NCI-H128 (cell line): ENCODE results near the gene SYNGR4.
A peak's percentile ranks its signal among the peaks of the same experiment; 100 is the strongest.

Source experiments
- DNase-seq: peaks from one replicate; lab custom pipeline; 2025; ENCODE audit not compliant: unreplicated experiment; lab: John Stamatoyannopoulos, UW

The SYNGR4 gene

DNA sequence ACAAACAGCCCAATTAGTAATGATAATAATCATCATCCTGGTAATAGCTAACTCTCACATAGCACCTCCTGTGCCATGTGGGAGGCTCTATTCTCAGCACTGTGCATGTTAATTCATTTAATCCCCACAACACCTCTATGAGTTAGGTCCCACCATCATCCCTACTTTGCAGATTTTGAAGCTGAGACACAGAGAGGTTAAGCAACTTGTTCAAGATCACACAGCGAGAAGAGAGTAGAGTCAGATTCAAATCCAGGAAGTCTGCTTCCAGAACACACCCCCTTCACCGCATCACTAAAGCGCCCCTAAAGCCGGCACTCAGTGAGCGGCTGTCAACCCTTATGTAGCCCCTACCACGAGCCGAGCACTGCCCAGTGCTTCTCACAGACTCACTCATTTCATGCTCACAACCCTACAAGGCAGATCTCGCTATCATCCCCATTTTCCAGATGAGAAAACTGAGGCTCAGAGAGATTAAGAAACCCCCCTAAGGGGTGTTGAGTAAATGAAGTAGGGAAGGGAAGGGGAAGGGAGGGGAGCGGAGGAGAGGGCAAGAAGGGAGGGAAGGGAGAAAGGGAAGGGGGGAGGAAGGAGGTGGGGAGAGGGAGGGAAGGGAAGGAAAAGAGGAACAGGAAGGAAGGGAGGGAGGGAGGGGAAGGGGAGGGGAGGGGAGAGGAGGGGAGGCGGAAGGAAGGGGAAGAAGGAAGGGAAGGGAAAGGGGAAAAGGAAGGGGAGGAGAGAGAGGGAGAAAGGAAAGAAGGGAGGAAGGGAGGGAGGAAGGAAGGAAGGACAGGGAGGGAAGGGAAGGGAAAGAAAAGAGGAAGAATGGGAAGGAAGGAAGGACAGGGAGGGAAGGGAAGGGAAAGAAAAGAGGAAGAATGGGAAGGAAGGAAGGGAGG, 22.4 kb upstream of the SYNGR4 start:
- no peak for DNase-seq

DNA sequence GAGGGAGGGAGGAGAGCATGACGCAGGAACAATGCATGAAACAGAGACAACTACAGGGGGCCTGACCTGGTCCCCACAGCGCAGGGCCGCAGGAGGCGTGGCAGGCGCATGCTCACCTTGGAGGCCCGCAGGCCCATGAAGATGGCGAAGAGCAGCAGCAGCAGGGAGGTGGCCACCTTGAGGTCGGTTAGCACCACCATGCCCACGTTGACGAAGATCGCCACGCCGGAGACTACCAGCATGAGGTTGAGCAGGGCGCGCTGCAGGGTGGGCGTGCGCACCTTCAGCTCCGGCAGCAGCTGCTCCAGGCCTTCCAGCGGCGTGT, 21.8 kb upstream of the SYNGR4 start:
- DNase-seq, result no peak

DNA sequence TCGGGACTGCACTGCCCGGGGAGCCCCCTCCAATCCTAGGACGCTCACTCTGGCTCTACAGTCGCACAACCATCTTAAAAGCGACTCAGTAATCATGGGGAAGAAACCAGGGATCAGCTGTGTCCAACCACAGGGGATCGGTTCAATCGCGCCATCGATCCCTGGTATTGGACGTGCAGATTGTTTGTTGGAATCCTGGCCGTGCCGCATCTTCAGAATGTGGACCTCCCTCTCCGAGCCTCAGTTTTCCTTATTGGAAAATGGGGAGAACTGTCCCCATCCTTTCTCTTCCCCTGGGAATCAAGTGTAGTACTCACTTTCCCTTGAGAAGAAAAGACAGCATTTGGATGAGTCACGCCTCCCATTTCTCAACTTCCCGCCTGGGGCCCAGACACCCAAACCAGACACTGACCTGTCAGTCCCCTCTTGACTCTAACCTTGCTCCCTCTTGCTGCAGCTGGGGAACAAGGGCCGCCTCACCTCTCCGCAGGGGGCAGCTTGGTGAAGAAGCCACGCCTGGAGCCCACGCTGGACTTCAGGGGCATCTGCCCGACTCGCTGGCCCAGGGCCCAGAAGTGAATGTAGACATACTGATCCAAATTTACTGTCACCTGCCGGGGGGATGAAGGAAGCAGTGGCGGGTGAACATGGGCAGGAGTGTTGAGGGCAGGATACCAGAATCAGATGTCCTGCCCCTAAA, 21.2 kb upstream of the SYNGR4 start:
- DNase-seq, result no peak

DNA sequence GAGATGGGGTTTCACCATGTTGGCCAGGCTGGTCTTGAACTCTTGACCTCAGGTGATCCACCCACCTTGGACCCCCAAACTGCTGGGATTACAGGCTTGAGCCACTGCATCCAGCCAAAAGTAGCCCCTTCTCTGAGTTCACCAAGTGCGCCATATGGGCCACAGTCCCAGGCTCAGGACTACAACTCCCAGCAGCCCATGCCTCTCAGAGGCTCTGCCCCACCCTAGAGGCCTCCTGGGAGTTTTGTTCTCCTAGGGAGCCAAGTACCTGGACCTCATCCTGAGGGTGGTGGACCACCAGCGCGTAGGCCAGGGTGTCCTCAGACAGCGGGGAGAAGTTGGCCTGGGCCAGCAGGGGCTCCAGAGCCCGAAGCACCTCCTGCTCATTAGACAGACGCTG, 19.3 kb upstream of the SYNGR4 start:
- no peak for DNase-seq

DNA sequence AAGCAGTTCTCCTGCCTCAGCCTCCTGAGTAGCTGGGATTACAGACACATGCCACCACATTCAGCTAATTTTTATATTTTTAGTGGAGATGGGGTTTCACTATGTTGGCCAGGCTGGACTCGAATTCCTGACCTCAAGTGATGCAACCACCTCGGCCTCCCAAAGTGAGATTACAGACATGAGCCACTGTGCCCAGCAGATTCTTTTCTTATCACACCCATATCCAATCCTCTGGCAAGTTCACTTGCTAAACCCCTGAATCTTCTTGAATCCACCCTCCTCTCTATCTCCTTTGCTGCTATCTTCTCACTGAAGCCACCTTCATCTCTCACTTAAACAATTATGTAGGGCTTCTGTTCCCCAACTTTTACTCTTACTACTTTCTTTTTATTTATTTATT, 18.0 kb upstream of the SYNGR4 start:
- no peak for DNase-seq

DNA sequence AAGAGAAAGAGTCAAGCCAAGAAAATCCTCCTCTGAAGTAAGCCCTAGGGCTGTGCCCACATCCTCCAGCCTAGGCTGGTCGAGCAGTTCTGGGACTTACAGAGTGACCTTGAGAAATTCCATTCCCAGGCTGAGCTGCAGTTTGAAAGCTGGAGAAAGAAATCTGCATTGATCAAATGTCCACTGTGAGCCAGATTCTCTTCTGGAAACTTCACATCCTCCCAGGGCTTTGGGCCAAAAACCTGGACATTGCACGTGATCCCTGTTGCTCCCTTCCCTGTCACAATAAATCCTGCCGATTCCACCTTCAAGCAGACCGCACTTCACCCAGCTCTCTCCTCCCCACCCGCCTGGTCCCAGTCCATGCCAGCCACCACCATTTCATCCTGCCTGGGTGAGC, 16.1 kb upstream of the SYNGR4 start:
- DNase-seq, result no peak

DNA sequence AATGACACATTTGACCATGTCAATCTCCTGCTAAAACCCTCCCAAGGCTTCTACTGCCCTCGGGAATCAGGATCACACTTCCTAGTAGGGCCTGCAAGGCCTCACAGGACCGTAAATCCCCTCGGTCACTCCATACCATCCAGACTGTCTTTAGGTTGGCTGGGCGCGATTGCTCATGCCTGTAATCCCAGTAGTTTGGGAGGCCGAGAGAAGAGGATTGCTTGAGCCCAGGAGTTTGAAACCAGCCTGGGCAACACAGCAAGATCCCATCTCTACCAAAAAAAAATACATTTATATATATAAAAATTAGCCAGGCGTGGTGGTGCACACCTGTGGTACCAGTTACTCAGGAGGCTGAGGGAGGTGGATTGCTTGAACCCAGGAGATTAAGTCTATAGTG, 15.4 kb upstream of the SYNGR4 start:
- no peak for DNase-seq

DNA sequence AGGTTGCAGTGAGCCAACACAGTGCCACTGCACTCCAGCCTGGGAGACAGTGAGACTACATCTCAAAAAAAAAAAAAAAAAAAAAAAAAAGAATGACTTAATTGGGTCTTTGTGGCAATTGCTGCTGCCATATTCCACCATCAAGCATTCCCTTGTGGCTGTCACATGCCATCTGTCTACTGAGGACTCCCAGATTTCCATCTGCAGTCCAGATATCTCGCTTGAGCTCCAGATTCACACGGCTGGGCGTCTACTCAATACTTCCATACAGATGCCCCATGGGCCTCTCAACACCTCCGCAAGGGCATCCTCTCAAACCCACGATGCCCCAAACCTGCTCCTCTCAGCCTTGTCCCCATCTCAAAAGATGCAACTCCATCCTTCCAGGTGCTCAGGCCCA, 13.3 kb upstream of the SYNGR4 start:
- no peak for DNase-seq

DNA sequence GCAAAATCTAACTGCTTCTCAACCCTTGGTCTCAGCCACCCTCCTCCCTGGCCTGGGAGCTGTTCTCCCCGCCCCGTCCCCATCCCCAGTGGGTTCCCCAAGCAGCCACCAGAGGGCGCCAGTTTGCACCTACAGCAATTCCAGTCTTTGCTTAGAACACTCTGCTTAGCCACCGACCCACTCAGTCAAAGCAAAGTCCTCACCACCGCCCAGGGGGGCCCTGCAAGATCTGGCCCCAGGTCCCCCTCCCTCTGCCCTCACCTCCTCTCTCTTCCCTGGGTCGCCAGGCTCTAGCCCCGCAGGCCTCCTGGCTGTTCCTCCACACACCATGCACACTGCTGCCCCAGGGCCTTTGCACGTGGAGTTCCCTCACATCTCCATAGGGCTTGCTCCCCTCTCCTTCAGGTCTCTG, 12.8 kb upstream of the SYNGR4 start:
- no peak for DNase-seq

DNA sequence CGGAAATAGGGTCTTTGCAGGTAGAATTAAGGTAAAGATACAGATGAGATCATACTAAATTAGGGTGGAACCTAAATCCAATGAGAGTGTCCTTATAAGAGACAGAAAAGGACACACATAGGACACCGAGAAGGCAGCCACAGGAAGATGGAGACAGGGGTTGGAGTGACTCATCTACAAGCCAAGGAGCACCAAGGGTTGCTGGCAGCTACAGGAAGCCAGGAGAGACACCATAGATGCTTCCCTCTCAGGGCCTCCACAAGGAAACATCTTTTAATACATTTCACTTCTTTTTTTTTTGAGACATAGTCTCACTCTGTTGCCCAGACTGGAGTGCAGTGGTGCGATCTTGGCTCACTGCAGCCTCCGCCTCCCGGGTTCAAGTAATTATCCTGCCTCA, 10.5 kb upstream of the SYNGR4 start:
- DNase-seq, result no peak

DNA sequence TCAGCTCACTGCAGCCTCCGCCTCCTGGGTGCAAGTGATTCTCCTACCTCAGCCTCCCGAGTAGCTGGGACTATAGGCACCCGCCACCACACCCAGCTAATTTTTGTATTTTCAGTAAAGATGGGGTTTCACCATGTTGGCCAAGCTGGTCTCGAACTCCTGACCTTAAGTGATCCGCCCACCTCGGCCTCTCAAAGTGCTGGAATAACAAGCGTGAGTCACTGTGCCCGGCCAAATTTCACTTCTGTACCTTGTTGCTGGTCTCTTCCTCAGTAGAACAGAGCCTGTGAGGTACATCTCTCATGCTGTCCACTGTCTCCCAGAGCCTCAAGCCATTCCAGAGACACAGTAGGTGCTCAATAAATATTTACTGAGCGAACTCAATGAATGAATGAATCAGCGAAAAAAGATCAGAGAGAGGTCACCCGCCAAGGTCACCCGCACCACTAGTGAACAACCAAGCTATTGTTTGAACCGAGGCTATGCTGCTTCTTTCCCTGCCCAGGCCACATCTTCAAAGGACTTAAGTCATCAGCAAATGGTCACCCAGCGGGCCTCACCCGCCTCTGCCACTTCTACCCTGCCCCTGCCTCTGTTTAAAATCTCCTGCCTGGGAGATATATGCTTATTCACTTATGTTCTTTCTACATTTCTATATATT, 9.7 kb upstream of the SYNGR4 start:
- DNase-seq, result no peak

DNA sequence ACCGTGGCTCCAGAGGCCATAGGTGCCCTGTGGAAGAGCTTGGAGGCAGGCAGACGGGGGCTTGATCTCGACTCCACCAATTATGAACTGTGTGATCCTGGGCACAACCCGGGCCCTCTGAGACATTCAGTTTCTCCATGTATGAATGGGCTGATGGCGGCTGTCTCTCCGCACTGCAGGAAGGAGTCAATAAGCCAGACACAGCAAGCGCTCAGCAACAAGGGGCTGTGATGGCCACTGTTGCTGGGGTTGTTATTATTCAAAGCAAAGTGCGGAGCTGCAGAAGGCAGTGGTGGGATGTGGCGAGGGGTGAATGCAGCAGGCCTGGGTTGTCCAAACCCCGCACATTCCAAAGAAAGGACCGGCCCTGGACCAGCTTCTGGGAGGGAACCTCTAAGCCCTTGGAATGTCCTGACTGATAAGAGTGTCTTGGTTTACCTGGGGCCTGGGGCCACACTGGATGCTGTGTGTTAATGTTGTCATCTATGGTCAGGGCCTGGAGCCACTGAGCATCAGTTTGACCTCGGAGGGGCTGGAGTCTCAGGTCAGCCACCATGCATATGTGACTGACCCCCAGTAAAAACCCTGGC, 8.7 kb upstream of the SYNGR4 start:
- DNase-seq, result no peak

DNA sequence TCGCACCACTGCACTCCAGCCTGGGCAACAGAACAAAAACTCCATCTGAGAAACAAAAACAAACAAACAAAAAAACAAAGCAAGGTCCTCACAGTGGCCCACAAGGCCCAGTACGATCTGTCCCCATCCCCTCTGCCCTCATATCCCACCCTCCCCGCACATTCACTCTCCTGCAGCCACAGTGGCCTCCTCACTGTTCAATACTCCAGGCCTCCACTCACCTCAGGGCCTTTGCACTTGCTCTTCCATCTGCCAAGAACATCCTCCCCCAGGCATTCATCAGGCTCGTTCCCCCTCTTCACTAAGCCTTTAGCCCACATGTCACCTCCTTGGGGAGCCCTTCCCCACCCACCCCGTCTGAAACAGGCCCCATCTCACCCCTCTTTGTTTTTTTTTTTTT, 5.0 kb upstream of the SYNGR4 start:
- no peak for DNase-seq

DNA sequence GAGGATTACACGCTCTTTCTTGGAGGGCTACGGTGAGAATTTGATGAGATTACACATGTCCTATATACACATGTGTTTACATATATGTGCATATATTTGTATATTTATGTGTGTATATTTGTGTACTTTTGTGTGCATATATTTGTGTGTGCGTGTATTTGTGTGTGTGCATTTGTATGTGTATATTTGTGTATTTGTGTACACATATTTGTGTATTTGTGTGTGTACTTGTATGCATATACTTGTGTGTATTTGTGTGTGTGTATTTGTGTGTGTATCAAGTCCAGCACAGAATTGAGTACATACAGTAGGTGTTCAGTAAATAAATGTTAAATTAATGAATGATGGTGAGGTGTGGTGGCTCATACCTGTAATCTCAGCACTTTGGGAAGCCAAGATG, 2.3 kb upstream of the SYNGR4 start:
- DNase-seq, result no peak

DNA sequence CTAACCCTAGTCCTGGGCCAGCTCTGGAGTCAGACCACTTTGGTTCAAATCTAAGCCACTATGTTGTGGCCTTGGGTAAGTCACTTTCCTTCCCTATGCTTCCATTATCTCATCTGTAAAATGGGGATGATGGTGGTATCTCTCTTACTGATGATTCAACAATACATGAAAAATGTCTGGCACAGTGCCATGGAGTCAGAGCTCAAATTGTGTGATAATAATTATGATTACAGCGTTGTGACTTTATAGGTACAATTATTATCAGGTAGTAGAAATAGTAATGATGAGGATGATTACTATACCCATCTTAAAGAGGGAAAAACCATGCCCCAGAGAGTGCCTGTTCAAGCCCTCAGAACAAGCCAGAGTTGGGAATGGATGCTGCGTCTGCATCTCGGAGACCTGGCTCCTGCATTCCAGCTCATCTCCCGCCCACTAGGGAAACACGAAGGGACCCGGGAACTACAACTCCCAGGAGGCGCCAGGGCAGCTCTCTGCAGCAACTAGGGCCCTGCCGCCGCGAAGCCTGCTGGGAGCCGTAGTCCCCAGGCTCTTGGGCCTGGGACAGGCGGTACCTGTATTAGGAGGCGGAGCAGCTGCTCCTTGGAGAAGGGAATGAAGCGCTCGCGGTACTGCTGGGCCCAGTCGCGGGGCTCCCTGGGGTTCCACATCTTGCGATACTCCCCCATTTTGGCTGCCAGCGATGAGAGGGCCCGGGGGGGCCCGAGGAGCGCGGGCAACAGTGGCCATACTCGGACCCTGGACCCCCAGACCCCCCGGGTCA, 1.3 kb upstream of the SYNGR4 start:
- peak; percentile 91 for DNase-seq

DNA sequence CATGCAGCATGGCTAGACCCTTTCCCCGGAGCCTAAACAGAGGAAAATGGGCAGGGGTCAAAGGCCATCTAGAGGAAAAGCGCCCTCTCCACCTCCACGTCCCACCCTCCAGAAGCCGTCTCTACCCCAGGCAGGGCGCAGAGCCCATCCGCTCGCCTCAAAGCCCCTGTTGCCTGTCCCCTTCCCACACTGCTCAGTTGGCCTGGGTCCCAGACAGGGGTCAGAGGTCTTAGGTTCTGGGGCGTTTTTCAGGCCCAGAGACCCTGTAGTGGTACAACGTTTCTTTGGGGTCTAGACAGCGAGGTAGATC, 712 bp upstream of the SYNGR4 start:
- no peak for DNase-seq

DNA sequence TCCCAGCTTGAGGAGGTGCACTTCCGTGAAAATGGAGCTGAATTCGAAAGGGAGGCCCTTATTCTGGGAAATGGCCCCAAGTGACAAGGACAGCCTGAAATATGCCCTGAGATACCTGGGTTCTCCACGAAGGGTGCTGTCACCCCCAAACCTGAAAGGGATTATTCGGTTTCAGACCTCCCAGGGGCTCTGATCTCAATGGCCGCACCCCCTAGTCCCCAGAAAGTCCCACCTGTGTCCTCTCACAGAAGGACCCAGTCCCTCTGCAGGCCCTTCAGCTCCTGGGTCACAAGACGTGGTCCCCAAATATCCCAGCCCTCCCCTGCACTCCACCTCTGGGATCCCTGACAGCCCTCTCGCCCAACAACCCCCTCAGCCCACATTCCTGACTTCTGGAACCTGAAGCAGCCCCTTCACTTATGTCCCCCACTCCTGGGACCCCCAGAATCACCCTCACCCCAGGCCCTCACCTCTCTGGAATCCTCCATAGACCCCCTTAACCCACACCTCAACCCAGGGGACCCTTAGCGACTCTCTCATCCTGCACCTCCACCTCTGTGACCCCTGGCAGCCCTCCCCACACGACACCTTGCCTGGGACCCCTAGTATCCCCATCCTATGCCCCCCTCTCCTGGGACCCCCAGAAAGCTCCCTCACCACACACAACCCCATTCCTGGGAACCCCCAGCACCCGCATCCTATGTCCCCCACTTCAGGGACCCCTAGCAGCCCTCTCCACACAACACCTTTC, 606 bp downstream of the SYNGR4 start:
- no peak for DNase-seq

DNA sequence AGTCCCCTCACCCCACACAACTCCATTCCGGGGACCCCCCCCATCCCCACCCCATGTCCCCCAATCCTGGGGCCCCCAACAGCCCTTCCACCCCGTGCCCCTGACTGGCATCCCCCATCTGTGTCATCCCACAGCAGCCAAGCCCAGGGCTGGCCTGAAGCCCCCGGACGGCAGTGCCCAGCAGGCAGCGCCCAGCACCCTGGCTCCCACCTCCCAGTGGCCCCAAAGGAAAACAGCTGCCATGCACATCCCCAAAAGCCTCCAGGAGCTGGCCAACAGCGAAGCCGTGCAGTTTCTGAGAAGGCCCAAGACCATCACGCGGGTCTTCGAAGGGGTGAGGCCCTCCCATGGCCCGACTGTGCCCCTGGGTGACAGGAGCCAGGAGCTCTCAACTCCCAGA, 1.4 kb downstream of the SYNGR4 start:
- no peak for DNase-seq

DNA sequence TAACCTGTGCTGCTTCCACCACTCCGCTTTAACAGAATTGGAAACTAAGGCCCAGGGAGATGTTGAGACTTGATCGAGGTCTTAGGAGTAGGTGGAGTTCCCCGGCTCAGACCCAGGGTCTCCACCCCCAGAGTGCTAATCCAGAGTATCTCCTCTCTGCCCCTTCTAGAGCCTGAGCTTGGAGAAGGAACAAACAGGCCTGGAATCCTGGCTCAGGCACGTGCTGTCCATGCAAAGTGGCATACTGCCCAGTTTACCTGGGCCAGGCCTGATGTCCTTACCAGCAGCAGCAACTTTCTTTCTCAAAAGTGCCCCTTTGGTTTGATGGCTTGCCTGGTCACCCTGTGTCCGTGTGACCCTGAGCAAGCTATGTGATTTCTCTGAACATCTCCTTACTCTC, 3.7 kb downstream of the SYNGR4 start:
- DNase-seq, result no peak

DNA sequence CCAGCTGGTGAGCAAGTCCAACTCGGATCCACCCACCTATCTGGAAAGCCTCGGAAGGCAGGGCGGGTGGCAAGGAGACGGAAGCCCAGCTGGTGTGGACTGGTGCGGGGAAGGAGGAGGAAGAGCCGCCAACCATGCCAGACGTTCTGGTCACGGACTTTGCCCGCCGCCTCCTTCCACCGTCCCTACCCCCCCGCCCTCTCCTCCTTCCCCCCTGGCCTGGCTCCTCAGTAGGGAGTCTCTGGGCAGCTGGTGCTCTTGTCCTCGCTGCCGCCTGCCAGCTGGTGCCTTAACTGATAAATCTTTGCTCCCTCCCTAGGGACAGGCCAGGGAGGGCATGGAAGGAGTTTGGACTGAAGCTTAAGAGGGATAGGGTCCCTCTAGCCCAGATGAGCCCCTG, 4.8 kb downstream of the SYNGR4 start:
- no peak for DNase-seq

DNA sequence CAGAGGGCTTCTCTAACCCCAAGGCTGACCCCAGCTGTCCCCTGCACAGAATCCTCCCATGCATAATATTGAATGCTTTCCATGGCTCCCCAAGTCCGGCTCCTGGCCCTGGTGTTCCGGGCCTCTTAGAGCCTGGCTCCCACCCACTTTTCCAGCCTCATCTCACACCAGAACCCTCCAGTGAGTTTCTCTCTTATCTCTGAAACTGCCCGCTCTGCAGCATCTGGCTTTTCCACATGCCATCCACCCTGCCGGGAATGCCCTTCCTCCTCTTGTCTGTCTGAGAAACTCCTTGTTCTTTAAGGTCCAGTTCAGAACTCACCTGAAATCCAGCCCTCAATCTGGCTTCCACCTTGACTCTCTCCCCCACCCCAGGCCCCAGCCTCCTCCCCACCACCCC, 6.8 kb downstream of the SYNGR4 start:
- no peak for DNase-seq
